Common myeloid progenitor, CD34-positive (primary cell): ENCODE data around the gene GALNT8.
A peak's percentile ranks its signal among the peaks of the same experiment; 100 is the strongest.

Experiments
- CTCF ChIA-PET: fragments of 350-600 bp; sonication (Branson Sonifier 250); formaldehyde crosslinking; loops from one replicate; lab custom pipeline; 2021; ENCODE audit warnings: antibody characterized with exemption; lab: Charles Lee
- POLR2A ChIA-PET: fragments of 350-600 bp; sonication (Branson Sonifier 250); formaldehyde crosslinking; loops from one replicate; lab custom pipeline; 2021; ENCODE audit warnings: antibody characterized with exemption; lab: Charles Lee
- DNase-seq, 3 donors: peaks; one replicate each; pipeline versions ENCODE4 v3.0.0 to v3.0.0-alpha.2; 2013
- H3K27ac ChIP-seq, 2 experiments: 1 replicate in 1 of 2; 2 replicates in 1 of 2; pipeline ENCODE4 v1.7.0; 2013; ENCODE audit warnings: inconsistent platforms in 2 of 2, low read length in 2 of 2, mild to moderate bottlenecking in 2 of 2, low read depth in 1 of 2, moderate library complexity in 1 of 2; ENCODE audit not compliant: severe bottlenecking in 2 of 2, insufficient read depth in 1 of 2, poor library complexity in 1 of 2
- H3K27me3 ChIP-seq, 5 experiments: replicated peaks in 2 of 5; 1 replicate in 3 of 5; 2 replicates in 2 of 5; pipeline versions ENCODE4 v1.6.1 to v1.7.0; 2013; ENCODE audit warnings: low read length in 4 of 5, mild to moderate bottlenecking in 2 of 5, moderate library complexity in 2 of 5, inconsistent platforms in 1 of 5; ENCODE audit not compliant: insufficient read depth in 5 of 5, control insufficient read depth in 4 of 5
- H3K36me3 ChIP-seq, 4 experiments: 1 replicate in 2 of 4; 2 replicates in 2 of 4; pipeline versions ENCODE4 v1.6.1 to v1.7.0; 2013; ENCODE audit warnings: low read length in 3 of 4, control low read depth in 1 of 4, mild to moderate bottlenecking in 1 of 4; ENCODE audit not compliant: control insufficient read depth in 4 of 4, insufficient read depth in 4 of 4
- H3K4me1 ChIP-seq, 4 experiments: 1 replicate in 3 of 4; 2 replicates in 1 of 4; pipeline versions ENCODE4 v1.6.1 to v1.7.1; 2013; ENCODE audit warnings: low read length in 3 of 4, mild to moderate bottlenecking in 3 of 4, control low read depth in 1 of 4, inconsistent platforms in 1 of 4, moderate library complexity in 1 of 4; ENCODE audit not compliant: control insufficient read depth in 4 of 4, insufficient read depth in 4 of 4; ENCODE audit errors: control extremely low read depth in 1 of 4
- H3K4me3 ChIP-seq, 7 experiments: 1 replicate in 4 of 7; 2 replicates in 3 of 7; pipeline versions ENCODE4 v1.5.1 to v1.7.0; 2013; ENCODE audit warnings: mild to moderate bottlenecking in 7 of 7, low read length in 6 of 7, moderate library complexity in 6 of 7, inconsistent platforms in 2 of 7, low read depth in 2 of 7, control low read depth in 1 of 7; ENCODE audit not compliant: insufficient read depth in 4 of 7, control insufficient read depth in 1 of 7; ENCODE audit errors: extremely low read depth in 1 of 7
- H3K9me3 ChIP-seq, 5 experiments: 1 replicate in 4 of 5; 2 replicates in 1 of 5; pipeline versions ENCODE4 v1.6.1 to v1.7.1; 2013; ENCODE audit warnings: low read length in 4 of 5, mild to moderate bottlenecking in 2 of 5, inconsistent platforms in 1 of 5, low read depth in 1 of 5, moderate library complexity in 1 of 5; ENCODE audit not compliant: control insufficient read depth in 4 of 5, insufficient read depth in 2 of 5; ENCODE audit errors: control extremely low read depth in 1 of 5
- WGBS: methylation state at CpG from one replicate; pipeline ENCODE4 v1.1.5; 2013; ENCODE audit not compliant: insufficient coverage; 5-methylcytosine and 5-hydroxymethylcytosine counted together

Gene GALNT8

DNA sequence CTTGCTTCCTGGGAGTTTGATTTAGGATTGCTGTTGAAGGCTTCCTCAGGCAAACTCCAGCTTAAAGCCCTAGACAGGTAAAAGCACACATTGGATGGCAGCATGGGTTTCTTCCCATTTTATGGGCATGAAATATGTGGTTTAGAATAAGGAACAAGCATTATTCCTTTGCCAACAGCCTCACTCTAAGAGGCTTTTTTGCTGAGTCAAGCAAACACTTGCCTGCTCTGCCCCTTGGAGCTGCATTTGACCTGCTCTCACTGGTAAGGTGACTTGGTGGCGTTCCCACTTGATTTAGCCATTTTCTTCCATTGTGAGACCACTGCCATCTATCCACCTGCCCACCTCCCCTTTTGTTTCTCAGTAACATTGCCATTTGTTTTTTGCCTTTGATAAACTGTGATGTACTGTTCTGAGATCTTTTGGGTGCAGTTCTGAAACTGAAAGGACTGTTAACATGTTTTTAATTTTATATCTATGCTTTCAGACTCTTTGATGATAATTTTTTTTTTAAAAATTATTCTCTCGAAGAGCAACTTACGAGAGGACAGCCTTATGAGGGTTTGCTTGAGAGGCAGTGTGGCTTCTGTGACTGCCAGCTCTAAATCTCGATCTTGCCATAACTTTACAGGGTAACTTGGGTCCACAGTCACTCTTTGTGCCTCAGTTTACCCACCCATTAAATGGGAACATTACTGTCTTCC is 92.6 kb downstream of the GALNT8 start:
- Histone ChIP-seq H3K4me1 (peaks cover 0 to 30% (median 24%) of the 10 kb centered on the region in 4 experiments), H3K27me3 (peaks cover 0 to 25% (median 9%) of the 10 kb centered on the region in 5 experiments), H3K4me3 (no peak overlapping the region), H3K9me3 (no peaks in the 10 kb centered on the region), H3K36me3 (no peaks in the 10 kb centered on the region), H3K27ac (no peak overlapping the region)
- ChIA-PET POLR2A (no interaction called here), CTCF (interaction anchor here (2.0 to 3.3 kb wide), 2 partner anchors 42 to 45 kb away, joined by 7 to 13 read pairs; no protein-coding TSS in a partner anchor)
- DNase-seq = peak; percentile 19 to 53 (median 43)
- WGBS = 90% methylated on average over 3 of the region's 4 CpGs

DNA sequence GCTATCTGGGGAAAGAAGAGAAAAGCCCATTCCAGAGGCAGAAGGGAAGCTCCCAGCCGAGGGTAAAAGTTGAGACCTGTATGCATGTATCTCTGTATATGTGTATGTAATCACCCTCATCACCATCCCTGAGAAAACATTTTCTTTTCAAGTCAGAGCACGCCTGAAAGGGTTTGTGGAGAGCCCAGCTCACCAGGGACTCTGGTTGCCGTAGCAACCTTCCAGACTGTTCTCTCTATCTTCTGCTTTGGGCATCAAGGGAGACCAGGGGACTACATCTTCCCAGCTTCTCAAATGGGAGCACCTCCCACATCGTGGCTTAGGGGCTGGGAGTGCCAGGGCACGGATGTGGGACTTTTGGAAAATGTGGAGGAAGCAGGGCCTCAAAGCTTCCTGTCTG is 93.5 kb downstream of the GALNT8 start:
- no peak for DNase-seq
- 94% methylated on average over 3 of the region's 5 CpGs for WGBS

DNA sequence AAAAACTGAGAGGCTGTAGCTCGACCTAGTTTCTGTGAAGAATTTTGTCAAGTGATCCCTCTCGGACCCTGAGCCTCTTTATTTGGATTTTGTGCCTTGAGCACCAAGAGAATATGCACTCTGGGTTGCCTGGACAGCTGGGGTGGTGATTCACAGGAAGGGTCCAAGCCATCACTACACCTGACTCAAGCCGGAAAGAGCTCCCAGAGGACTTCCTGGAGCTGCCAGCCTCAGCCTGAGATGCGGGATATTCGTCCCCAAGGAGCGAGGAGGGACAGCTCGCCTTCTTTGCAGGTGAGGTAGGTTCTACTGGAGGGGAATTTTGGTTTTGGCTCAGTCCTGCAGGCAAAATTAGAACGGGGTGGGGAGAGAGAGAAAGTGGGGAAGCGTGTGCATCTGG is 94.3 kb downstream of the GALNT8 start:
- CTCF ChIA-PET = interaction anchor here (1.1 to 3.3 kb wide), 3 partner anchors 12 to 44 kb away, joined by 5 to 13 read pairs (median 7); no protein-coding TSS in a partner anchor
- H3K27me3 ChIP-seq = peaks cover 0 to 13% (median 7%) of the 10 kb centered on the region in 5 experiments
- WGBS = 95% methylated on average over 8 of the region's 9 CpGs
- H3K9me3 ChIP-seq = no peaks in the 10 kb centered on the region
- DNase-seq = no peak
- POLR2A ChIA-PET = no interaction called here
- H3K4me3 ChIP-seq = no peak overlapping the region
- no peak overlapping the region for H3K27ac ChIP-seq
- peaks cover 3 to 35% (median 23%) of the 10 kb centered on the region in 4 experiments for H3K4me1 ChIP-seq
- no peaks in the 10 kb centered on the region for H3K36me3 ChIP-seq

More for the DNA sequence above, 93.5 kb downstream of the GALNT8 start:
- CTCF ChIA-PET = interaction anchor here (1.1 to 3.3 kb wide), 3 partner anchors 11 to 44 kb away, joined by 5 to 13 read pairs (median 7); no protein-coding TSS in a partner anchor
- Histone ChIP-seq H3K4me3 (no peak overlapping the region), H3K36me3 (no peaks in the 10 kb centered on the region), H3K27me3 (peaks cover 0 to 20% (median 9%) of the 10 kb centered on the region in 5 experiments), H3K4me1 (peaks cover 0 to 35% (median 24%) of the 10 kb centered on the region in 4 experiments), H3K9me3 (no peaks in the 10 kb centered on the region), H3K27ac (no peak overlapping the region)
- POLR2A ChIA-PET = no interaction called here

DNA sequence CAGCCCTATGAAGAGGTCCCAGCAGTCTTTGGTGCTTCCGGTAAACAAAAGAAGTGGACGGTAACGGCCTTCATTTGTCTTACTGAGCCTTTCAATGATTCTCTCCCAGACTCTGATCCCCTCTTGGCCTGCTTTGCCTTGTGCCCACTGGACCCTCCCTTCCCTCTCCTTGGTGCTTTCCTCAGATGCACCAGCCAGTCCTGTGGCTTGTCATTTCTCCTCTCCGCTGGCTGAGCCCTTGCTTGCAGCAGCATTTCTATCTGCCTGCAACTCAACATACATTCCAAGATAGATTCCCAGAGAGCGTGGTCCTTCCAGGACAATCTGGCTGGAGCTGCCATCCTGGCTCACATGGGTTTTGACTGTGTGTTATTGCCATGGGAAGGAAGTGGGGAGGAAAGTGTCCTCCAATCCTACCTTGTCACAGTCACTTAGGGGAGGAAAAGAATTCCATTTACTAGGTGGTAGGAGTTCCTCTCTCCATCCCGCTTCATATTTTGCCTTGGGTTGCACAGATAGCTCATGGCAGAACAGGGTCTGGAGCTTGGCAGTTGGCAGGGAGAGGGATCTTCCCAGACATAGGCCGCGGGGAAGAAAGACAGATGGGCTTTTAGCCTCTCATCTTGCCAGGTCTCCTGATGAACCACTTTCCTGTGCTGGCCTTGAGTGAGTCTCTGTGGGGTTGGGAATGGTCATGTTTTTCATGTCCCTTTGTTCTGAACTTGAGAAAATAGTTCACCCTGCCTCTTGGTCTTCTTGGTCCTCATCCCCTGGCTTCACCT is 96.7 kb downstream of the GALNT8 start:
- no peak for DNase-seq
- ChIA-PET CTCF (interaction anchor here (0.9 kb wide), 1 partner anchor 41 kb away, joined by 3 read pairs; no protein-coding TSS in a partner anchor), POLR2A (no interaction called here)
- Histone ChIP-seq H3K9me3 (no peaks in the 10 kb centered on the region), H3K27ac (no peak overlapping the region), H3K27me3 (no peaks in the 10 kb centered on the region), H3K4me3 (no peak overlapping the region), H3K36me3 (no peaks in the 10 kb centered on the region), H3K4me1 (peaks cover 10 to 47% (median 37%) of the 10 kb centered on the region in 4 experiments)
- WGBS = 85% methylated on average over 7 of the region's 8 CpGs

DNA sequence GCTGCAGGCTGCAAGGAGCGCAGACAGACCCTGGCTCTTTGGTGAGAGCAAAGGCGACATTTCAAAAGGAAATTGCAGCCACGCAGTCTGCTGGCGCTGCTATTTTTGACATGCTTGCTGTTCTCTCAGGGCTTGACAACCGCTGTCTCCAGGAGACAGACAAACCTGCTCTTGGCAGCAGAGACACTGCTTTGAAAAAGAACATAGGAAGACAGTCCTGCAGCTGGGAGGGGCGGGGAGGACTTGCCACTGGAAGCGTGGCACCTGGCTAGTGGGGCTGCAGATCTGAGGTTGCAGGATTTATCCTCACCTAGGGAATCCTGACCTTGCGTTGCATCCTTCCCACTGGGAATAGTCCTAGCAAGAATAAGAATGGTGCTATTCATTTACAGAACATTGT is 97.7 kb downstream of the GALNT8 start:
- DNase-seq = peak in 1 of 3 donors; percentile 18
- Histone ChIP-seq H3K4me1 (peaks cover 10 to 50% (median 35%) of the 10 kb centered on the region in 4 experiments), H3K36me3 (no peaks in the 10 kb centered on the region), H3K27me3 (no peaks in the 10 kb centered on the region), H3K27ac (no peak overlapping the region), H3K4me3 (no peak overlapping the region), H3K9me3 (no peaks in the 10 kb centered on the region)
- ChIA-PET CTCF (interaction anchor here (0.9 to 1.4 kb wide), 2 partner anchors 39 to 40 kb away, joined by 3 read pairs; no protein-coding TSS in a partner anchor), POLR2A (no interaction called here)
- WGBS = 71% methylated on average over 8 of the region's 8 CpGs

DNA sequence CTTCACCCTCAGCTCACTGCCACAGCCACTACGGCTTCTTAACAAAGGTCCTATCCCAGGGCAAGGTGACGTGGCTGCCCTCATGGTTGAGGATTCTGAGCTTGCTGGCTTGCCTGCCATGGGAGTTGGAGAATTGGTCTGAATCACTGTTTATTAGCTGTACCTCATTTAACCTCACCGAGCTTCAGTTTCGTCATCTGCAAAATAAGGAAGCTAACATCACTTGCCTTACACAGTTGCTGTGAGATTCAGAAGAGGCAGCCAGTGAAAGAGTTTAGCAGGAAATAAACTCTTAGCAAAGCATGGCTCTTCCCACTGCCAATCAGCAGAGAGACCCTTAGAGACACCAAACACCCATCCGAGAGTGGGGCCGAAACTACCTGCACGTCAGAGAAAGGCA is 99.5 kb downstream of the GALNT8 start:
- DNase-seq = peak; percentile 58 to 89 (median 85)
- Histone ChIP-seq H3K9me3 (no peaks in the 10 kb centered on the region), H3K36me3 (no peaks in the 10 kb centered on the region), H3K27me3 (no peaks in the 10 kb centered on the region), H3K4me3 (no peak overlapping the region), H3K27ac (no peak overlapping the region), H3K4me1 (peaks cover 10 to 62% (median 38%) of the 10 kb centered on the region in 4 experiments)
- ChIA-PET CTCF (interaction anchor here (1.0 to 1.7 kb wide), 5 partner anchors 8 to 38 kb away, joined by 3 to 6 read pairs (median 3); no protein-coding TSS in a partner anchor), POLR2A (no interaction called here)
- WGBS = 25% methylated on average over 3 of the region's 7 CpGs
